Middle frontal gyrus (tissue), 1 donor: ENCODE results near the gene LRP5.
"Not testable (repeated sequence)": the region's sequence is repeated elsewhere in the genome, so short reads cannot be mapped to it uniquely, and the experiment has no call there.

Experiments
- DNase-seq: peaks from one replicate; pipeline ENCODE4 v3.0.0-alpha.2; 2015; ENCODE audit warnings: low spot score; ENCODE audit errors: extremely low spot score

Gene LRP5

GRCh38 chr11:68282141-68282860, 30.1 kb upstream of the LRP5 start:
- no peak for DNase-seq

- no peak for DNase-seq
Measured at GRCh38 chr11:68282861-68283230, 29.5 kb upstream of the LRP5 start.

GRCh38 chr11:68284588-68284987, 27.8 kb upstream of the LRP5 start:
- not testable (repeated sequence) for DNase-seq

- DNase-seq, result no peak
Measured at GRCh38 chr11:68287419-68287818, 25.0 kb upstream of the LRP5 start.

GRCh38 chr11:68289456-68289855, 22.9 kb upstream of the LRP5 start:
- no peak for DNase-seq

- DNase-seq, result no peak
Measured at GRCh38 chr11:68293708-68294107, 18.7 kb upstream of the LRP5 start.

GRCh38 chr11:68295271-68295670, 17.1 kb upstream of the LRP5 start:
- no peak for DNase-seq

- DNase-seq, result no peak
Measured at GRCh38 chr11:68295940-68296339, 16.5 kb upstream of the LRP5 start.

GRCh38 chr11:68296344-68297051, 15.9 kb upstream of the LRP5 start:
- no peak for DNase-seq

GRCh38 chr11:68297052-68297378, 15.4 kb upstream of the LRP5 start:
- no peak for DNase-seq

GRCh38 chr11:68297494-68297811, 14.9 kb upstream of the LRP5 start:
- no peak for DNase-seq

GRCh38 chr11:68297812-68298658, 14.4 kb upstream of the LRP5 start:
- DNase-seq, result no peak

GRCh38 chr11:68298659-68299516, 13.5 kb upstream of the LRP5 start:
- no peak for DNase-seq

- DNase-seq, result not testable (repeated sequence)
Measured at GRCh38 chr11:68299517-68299879, 12.9 kb upstream of the LRP5 start.

- no peak for DNase-seq
Measured at GRCh38 chr11:68300076-68300830, 12.1 kb upstream of the LRP5 start.

- DNase-seq, result no peak
Measured at GRCh38 chr11:68302256-68302655, 10.1 kb upstream of the LRP5 start.

- DNase-seq, result no peak
Measured at GRCh38 chr11:68302670-68303069, 9.7 kb upstream of the LRP5 start.

GRCh38 chr11:68303083-68303482, 9.3 kb upstream of the LRP5 start:
- DNase-seq, result no peak

GRCh38 chr11:68303982-68304780, 8.2 kb upstream of the LRP5 start:
- no peak for DNase-seq

GRCh38 chr11:68306636-68307035, 5.8 kb upstream of the LRP5 start:
- DNase-seq, result no peak
